GM06990 (cell line): ENCODE measurements around the gene CUX1.
"Not testable (repeated sequence)": the region's sequence is repeated elsewhere in the genome, so short reads cannot be mapped to it uniquely, and the experiment has no call there.

Experiments
- DNase-seq: peaks from one replicate; pipeline ENCODE4 v3.0.0-alpha.2; 2011; ENCODE audit not compliant: insufficient read length; ENCODE audit errors: extremely low read depth
- H3K27me3 ChIP-seq: replicated peaks from 2 replicates; pipeline ENCODE4 v1.6.0; 2011; ENCODE audit warnings: low read length; ENCODE audit not compliant: control insufficient read depth, insufficient read depth
- H3K36me3 ChIP-seq: 2 replicates; pipeline ENCODE4 v1.5.1; 2011; ENCODE audit warnings: low read length; ENCODE audit not compliant: control insufficient read depth, insufficient read depth
- H3K4me3 ChIP-seq: replicated peaks from 2 replicates; pipeline ENCODE4 v1.5.1; 2011; ENCODE audit warnings: low read depth, mild to moderate bottlenecking, control low read depth, low read length
- CTCF ChIP-seq: IDR thresholded peaks from 2 replicates; pipeline ENCODE4 v1.5.1; 2011; ENCODE audit warnings: low read length, control low read depth, mild to moderate bottlenecking, inconsistent platforms; ENCODE audit not compliant: insufficient read depth, poor library complexity, severe bottlenecking

The CUX1 gene

GRCh38 chr7:102320181-102320580 is 502.8 kb downstream of the CUX1 start:
- H3K36me3 ChIP-seq: peaks cover 26% of the 10 kb centered on the region

GRCh38 chr7:102320601-102321350 is 503.4 kb downstream of the CUX1 start:
- no peak for TF ChIP-seq CTCF
- Histone ChIP-seq H3K27me3 (no peaks in the 10 kb centered on the region), H3K36me3 (peaks cover 25% of the 10 kb centered on the region), H3K4me3 (no peak overlapping the region)
- DNase-seq: no peak

More at GRCh38 chr7:102320181-102320580, 502.8 kb downstream of the CUX1 start:
- Histone ChIP-seq H3K27me3 (no peaks in the 10 kb centered on the region), H3K4me3 (no peak overlapping the region)
- TF ChIP-seq CTCF: no peak
- DNase-seq: no peak

- no peaks in the 10 kb centered on the region for H3K27me3 ChIP-seq
- H3K36me3 ChIP-seq: peaks cover 23% of the 10 kb centered on the region
- no peak overlapping the region for H3K4me3 ChIP-seq
- TF ChIP-seq CTCF: no peak
- DNase-seq: no peak
These were observed 504.1 kb downstream of the CUX1 start for GRCh38 chr7:102321351-102322201.

- Histone ChIP-seq H3K27me3 (no peaks in the 10 kb centered on the region), H3K36me3 (peaks cover 21% of the 10 kb centered on the region)
These were observed 504.8 kb downstream of the CUX1 start for GRCh38 chr7:102322202-102322715.

GRCh38 chr7:102323914-102324195 is 506.4 kb downstream of the CUX1 start:
- TF ChIP-seq CTCF: no peak
- H3K36me3 ChIP-seq: peaks cover 16% of the 10 kb centered on the region
- no peaks in the 10 kb centered on the region for H3K27me3 ChIP-seq
- no peak for DNase-seq
- no peak overlapping the region for H3K4me3 ChIP-seq

More at GRCh38 chr7:102322202-102322715, 504.8 kb downstream of the CUX1 start:
- TF ChIP-seq CTCF: no peak
- H3K4me3 ChIP-seq: no peak overlapping the region
- DNase-seq: no peak

GRCh38 chr7:102325106-102325505 is 507.7 kb downstream of the CUX1 start:
- H3K27me3 ChIP-seq, H3K4me3 ChIP-seq, H3K36me3 ChIP-seq, DNase-seq: not testable (repeated sequence)
